Retinal pigment epithelial cell (primary cell): ENCODE measurements around the gene SEPTIN8.

Experiments used
- DNase-seq: peaks from one replicate; pipeline ENCODE4 v3.0.0-alpha.2; 2010; ENCODE audit warnings: low read depth
- H3K4me3 ChIP-seq: 2 replicates; pipeline ENCODE4 v1.5.1; 2011; ENCODE audit warnings: mild to moderate bottlenecking, low read length, control low read depth, moderate library complexity
- TF ChIP-seq, protein P1 (sequence below): conservative IDR thresholded peaks from 2 replicates; pipeline ENCODE4 v1.5.1; 2011; ENCODE audit warnings: low read depth, low read length, control low read depth, inconsistent platforms

SEPTIN8 gene

DNA sequence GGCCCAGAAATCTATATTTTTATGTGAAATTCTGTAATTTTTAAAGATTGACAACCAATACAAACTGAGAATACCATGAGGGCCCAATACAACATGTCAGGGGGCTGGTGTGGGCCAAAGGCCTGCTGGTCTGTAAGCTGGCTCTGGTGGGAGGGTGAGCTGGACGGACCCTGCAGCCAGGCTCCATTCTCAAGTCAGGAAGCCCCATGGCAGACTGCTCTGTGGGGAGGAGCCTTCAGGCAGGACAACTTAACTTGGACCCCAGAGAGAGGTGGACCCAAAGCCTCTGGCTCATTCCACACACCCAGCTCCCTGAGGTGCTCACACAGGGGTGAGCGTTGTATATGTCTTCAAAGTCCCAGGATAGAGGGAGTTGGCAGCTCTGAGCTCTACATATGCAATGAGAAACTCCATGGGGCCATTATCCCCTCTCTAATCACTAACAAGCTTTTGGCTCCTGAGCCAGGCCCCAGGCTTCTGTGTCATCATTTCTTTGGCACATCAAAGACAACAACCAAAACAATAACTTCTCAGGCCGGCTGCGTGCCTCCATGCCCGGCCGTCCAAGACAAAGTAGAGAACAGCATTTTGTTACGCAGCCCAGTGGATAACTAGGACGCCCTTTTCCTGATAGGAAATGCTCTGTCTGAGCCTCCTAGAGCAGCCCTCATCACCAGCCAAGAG lies 6.4 kb downstream of the SEPTIN8 start:
- H3K4me3 ChIP-seq: no peak overlapping the region
- no peak for DNase-seq
- TF ChIP-seq, protein P1, sequence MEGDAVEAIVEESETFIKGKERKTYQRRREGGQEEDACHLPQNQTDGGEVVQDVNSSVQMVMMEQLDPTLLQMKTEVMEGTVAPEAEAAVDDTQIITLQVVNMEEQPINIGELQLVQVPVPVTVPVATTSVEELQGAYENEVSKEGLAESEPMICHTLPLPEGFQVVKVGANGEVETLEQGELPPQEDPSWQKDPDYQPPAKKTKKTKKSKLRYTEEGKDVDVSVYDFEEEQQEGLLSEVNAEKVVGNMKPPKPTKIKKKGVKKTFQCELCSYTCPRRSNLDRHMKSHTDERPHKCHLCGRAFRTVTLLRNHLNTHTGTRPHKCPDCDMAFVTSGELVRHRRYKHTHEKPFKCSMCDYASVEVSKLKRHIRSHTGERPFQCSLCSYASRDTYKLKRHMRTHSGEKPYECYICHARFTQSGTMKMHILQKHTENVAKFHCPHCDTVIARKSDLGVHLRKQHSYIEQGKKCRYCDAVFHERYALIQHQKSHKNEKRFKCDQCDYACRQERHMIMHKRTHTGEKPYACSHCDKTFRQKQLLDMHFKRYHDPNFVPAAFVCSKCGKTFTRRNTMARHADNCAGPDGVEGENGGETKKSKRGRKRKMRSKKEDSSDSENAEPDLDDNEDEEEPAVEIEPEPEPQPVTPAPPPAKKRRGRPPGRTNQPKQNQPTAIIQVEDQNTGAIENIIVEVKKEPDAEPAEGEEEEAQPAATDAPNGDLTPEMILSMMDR: no peak

DNA sequence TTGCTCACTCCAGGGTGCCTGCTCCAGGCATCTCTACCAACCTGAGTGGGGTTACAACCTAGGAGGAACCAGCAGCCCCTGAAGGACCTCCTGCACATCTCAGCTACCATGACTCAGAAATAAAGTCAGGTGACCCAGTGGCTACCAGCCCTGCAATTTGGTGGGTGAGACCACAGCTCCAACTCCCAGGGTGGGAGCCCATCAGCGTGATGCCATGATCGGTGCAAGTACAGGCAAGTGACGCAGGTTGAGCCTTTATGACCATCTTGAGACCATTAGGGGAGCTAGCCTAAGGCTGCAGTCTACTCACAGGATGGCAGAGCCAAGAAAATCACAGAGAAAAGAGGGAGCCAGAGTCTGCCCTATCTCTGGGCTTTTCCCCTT lies 8.6 kb downstream of the SEPTIN8 start:
- DNase-seq: no peak
- TF ChIP-seq, protein P1: no peak
- no peak overlapping the region for H3K4me3 ChIP-seq

DNA sequence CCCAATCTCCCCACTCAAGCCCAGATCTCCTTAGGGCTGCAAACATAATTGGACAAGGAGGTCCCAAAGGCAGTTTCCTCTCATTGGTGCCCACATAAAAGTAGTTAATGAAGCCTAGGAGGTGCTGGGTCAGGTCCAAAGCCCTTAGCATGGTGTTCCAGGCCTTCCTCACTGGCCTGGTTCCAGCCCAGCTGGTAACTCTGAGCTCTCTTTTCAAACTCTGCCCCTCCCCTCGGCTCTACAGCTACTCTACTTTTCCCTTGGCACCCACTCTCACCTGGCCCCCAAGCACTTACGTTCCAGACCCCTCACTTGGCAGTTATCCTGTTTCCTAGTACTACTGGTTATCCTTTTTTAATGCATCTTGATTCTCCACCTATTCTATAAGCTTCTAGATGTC lies 9.9 kb downstream of the SEPTIN8 start:
- H3K4me3 ChIP-seq: no peak overlapping the region
- DNase-seq: no peak
- TF ChIP-seq, protein P1: no peak

DNA sequence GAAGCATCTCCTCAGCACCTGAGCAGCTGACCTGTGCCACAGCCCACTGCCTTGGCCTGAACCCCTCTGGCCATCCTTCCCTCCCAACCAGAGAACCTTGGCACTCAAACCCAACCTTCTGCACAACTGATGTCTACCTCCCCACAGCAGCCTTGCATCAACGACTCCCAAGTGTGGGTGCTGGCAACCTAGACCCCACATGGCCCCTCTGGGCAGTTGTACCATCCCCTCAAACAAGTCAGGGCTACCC lies 10.3 kb downstream of the SEPTIN8 start:
- H3K4me3 ChIP-seq: no peak overlapping the region
- TF ChIP-seq, protein P1: no peak
- DNase-seq: no peak

DNA sequence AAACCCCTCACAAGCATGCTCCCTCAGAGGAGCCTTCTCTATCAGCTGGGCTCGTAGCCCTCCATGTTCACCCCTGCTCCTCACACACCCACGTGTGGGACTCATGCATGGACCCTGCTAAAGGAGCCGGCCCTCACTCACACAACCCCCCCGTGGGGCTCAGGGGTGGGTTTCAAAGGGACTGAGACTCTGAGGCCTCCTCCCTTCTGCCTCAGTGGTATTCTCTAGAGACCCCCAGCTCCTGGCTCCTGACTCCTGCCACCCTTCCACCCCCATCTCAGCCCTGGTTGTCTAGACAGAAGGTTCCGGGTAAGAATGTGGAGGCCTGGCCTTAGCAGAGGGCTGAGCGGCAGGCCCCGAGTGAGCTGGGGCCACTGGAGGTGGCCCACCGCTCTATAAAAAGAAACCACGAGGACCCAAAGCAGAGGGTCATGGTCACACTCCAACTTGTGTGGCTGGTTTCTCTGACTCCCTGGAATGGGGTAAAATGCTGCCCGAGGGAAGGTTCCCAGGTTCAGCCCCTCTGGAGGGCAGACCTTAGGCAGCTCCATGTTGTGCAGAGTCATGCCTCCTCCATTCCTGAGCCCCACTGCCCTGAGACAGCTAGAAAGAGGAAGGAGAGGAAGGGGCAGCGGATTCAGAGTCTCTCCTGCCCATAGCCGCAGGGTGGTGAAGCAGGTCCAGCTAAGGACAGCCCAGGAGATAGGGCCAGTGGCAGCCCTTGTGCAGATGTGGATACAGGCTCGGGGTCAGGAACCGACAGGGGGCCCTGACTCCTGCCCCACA lies 10.8 kb downstream of the SEPTIN8 start:
- no peak overlapping the region for H3K4me3 ChIP-seq
- TF ChIP-seq, protein P1: no peak
- no peak for DNase-seq

DNA sequence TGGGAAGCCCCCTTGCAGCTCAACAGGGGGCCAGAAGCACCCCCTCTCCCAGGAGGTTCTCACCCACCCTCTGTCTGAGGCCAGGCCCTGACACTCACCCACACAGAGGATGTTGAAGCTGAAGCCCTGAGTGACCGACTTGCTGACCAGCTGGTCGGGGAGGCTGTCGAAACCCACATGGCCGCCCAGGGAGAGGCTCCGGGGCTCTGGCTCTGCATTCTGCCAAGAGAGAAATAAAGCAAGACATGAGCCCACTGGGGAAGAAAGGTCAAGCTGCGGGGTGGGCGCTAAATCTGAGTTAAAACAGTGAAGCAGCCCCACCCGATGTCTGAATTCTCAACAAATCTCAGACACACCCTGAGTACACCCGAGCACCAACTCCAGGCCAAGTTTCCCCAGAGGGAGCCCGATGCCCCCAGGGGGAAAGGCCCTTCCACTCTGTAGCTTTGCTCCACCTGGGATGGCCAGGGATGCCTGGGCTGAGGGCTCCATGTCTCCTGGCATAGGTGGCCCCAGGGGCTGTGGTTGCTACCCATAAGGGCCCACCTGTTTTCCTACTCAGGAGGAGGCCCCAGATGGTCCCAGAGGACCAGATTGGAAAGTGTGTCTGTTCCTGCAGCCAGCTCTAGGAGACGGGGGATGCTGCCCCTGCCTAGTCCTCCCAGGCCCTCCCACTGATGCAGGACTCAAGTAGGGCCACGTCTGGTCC lies 11.6 kb downstream of the SEPTIN8 start:
- TF ChIP-seq, protein P1: no peak
- no peak for DNase-seq

DNA sequence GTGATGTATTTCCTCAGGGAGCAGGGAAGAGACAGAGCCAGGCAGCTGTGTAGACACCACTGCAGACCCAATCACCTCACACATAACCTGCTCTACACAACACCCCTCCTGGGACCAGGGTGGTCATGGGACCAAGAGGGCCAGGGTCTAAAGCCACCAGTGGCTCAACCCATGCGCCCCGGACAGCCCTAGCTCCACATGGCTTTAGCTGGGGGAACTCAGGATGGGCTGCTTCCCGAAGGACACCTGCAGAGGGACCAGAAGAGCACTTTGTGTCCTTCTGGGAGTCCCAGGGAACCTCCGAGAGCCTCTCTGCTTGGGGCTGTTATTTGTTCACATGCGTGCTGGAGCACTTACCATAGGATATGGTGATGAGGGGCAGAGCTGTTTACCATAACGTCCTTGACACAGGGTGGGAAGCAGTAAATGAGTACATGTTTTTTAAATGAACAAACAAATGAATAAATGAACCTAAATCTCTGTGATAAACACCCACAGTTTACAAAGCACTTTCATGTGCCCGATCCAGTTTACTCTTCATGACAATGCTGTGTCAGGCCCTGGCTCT lies 12.3 kb downstream of the SEPTIN8 start:
- H3K4me3 ChIP-seq: no peak overlapping the region
- no peak for DNase-seq
- TF ChIP-seq, protein P1: no peak

More for the DNA sequence above, 11.6 kb downstream of the SEPTIN8 start:
- H3K4me3 ChIP-seq: no peak overlapping the region
